Measurements from ENCODE around the gene TRIM29. TPM values are rescaled to one million over a fixed set of nuclear protein-coding genes. Genes with fewer than 3 reads are reported as not detected.

TRIM29 gene
- total and polyA plus RNA-seq, 2 experiments from 2014 or later: 0.28 TPM; not detected in 1

- Histone ChIP-seq H3K36me3 (ENCODE audit: insufficient read depth) (no peaks in the 10 kb centered on the region), H4K20me1 (replicated peaks; ENCODE audit: insufficient read depth) (no peaks in the 10 kb centered on the region), H2AFZ (no peak overlapping the region), H3K4me1 (ENCODE audit: insufficient read depth) (peaks cover 6% of the 10 kb centered on the region; the same call in 1 of the 2 replicates), H3K27me3 (ENCODE audit: insufficient read depth) (peaks cover 56% of the 10 kb centered on the region), H3K4me3 (no peak overlapping the region), H3K9me2 (ENCODE audit: insufficient read depth) (no peaks in the 10 kb centered on the region), H3F3A (replicated peaks; ENCODE audit: low read depth) (no peaks in the 10 kb centered on the region), H3K4me2 (no peak overlapping the region), H3K79me2 (replicated peaks; ENCODE audit: insufficient read depth) (no peaks in the 10 kb centered on the region), H3K27ac (ENCODE audit: low read depth) (no peak overlapping the region)
- Mint-ChIP-seq H3K36me3 (ENCODE audit: low read depth) (no peaks in the 10 kb centered on the region), H3K9me3 (no peaks in the 10 kb centered on the region), H3K4me1 (no peaks in the 10 kb centered on the region; the same call in 2 of the 3 replicates), H3K27me3 (ENCODE audit: insufficient read depth, low read depth, poor library complexity) (peaks cover 38% of the 10 kb centered on the region), H3K27ac (no peak overlapping the region), H3K4me3 (no peak overlapping the region)
- ATAC-seq: no peak
- no peak for DNase-seq (ENCODE audit: low spot score)
- TF ChIP-seq EZH2phosphoT487 (IDR thresholded peaks at IDR 0.05; ENCODE audit: unreplicated experiment): no peak
- no peak for TF ChIP-seq REST (IDR thresholded peaks at IDR 0.05; ENCODE audit: unreplicated experiment)
- TF ChIP-seq POLR2AphosphoS5 (IDR thresholded peaks at IDR 0.05; ENCODE audit: low read depth): no peak
- no peak for TF ChIP-seq ZNF331 (CRISPR knock-in tag; IDR thresholded peaks at IDR 0.05; ENCODE audit: low read depth)
- no peak for TF ChIP-seq EZH2 (IDR thresholded peaks at IDR 0.05; ENCODE audit: low read depth, unreplicated experiment)
- no peak for TF ChIP-seq ZNF462 (CRISPR knock-in tag; IDR thresholded peaks at IDR 0.05)
- no peak for TF ChIP-seq CTCF (conservative IDR thresholded peaks at IDR 0.05; ENCODE audit: low read depth in 2 of 2)
- TF ChIP-seq ETS1 (IDR thresholded peaks at IDR 0.05): no peak
- no peak for TF ChIP-seq ZNF114 (CRISPR knock-in tag; IDR thresholded peaks at IDR 0.05)
- no peak for TF ChIP-seq NANOG (IDR thresholded peaks at IDR 0.05; ENCODE audit: borderline replicate concordance)
- no peak for TF ChIP-seq CREB1 (CRISPR knock-in tag; IDR thresholded peaks at IDR 0.05; ENCODE audit: low read depth)
- no peak for TF ChIP-seq STAT1 (IDR thresholded peaks at IDR 0.05; ENCODE audit: unreplicated experiment)
- TF ChIP-seq JUNB (IDR thresholded peaks at IDR 0.05; ENCODE audit: unreplicated experiment): no peak
Observed at GRCh38 chr11:120173807-120174206, 35.9 kb upstream of the TRIM29 start.
